ENCODE results near the gene CHN2.
A peak's percentile ranks its signal among the peaks of the same experiment; 100 is the strongest.

Gene CHN2

GRCh38 chr7:29287366-29287765 lies 92.8 kb downstream of the CHN2 start:
- DNase-seq: no peak

- DNase-seq: no peak
Observed at GRCh38 chr7:29288181-29289091, 93.9 kb downstream of the CHN2 start.

GRCh38 chr7:29289156-29290021 lies 94.8 kb downstream of the CHN2 start:
- DNase-seq: peak in 1 of 2 donors; percentile 25

- no peak for DNase-seq
Observed at GRCh38 chr7:29290829-29291228, 96.3 kb downstream of the CHN2 start.

GRCh38 chr7:29291723-29292618 lies 97.4 kb downstream of the CHN2 start:
- no peak for DNase-seq

- no peak for DNase-seq
Observed at GRCh38 chr7:29292886-29293658, 98.5 kb downstream of the CHN2 start.

- no peak for DNase-seq
Observed at GRCh38 chr7:29296421-29296820, 101.8 kb downstream of the CHN2 start.

- DNase-seq: no peak
Observed at GRCh38 chr7:29297194-29297890, 102.8 kb downstream of the CHN2 start.

GRCh38 chr7:29299086-29299485 lies 104.5 kb downstream of the CHN2 start:
- no peak for DNase-seq

- DNase-seq: no peak
Observed at GRCh38 chr7:29300026-29300480, 105.5 kb downstream of the CHN2 start.

- no peak for DNase-seq
Observed at GRCh38 chr7:29300649-29301048, 106.1 kb downstream of the CHN2 start.

- no peak for DNase-seq
Observed at GRCh38 chr7:29302666-29303395, 108.3 kb downstream of the CHN2 start.

- DNase-seq: no peak
Observed at GRCh38 chr7:29304756-29305155, 110.2 kb downstream of the CHN2 start.

GRCh38 chr7:29306319-29306991 lies 111.9 kb downstream of the CHN2 start:
- no peak for DNase-seq

GRCh38 chr7:29308424-29308823 lies 113.8 kb downstream of the CHN2 start:
- DNase-seq: no peak

- DNase-seq: no peak
Observed at GRCh38 chr7:29309041-29309854, 114.7 kb downstream of the CHN2 start.

GRCh38 chr7:29310625-29311024 lies 116.0 kb downstream of the CHN2 start:
- no peak for DNase-seq

GRCh38 chr7:29311314-29311713 lies 116.7 kb downstream of the CHN2 start:
- DNase-seq: no peak

- DNase-seq: no peak
Observed at GRCh38 chr7:29314148-29314547, 119.6 kb downstream of the CHN2 start.
